GM21390 (cell line): ENCODE results near the gene BABAM2.

Experiments used
- ATAC-seq: cut with Tn5 transposase; IDR thresholded peaks from one replicate; pipeline ENCODE4 v1.9.1; 2021; ENCODE audit not compliant: unreplicated experiment

Gene BABAM2

GRCh38 chr2:28338831-28339321, 448.3 kb downstream of the BABAM2 start:
- ATAC-seq, result no peak

GRCh38 chr2:28339516-28340175, 449.1 kb downstream of the BABAM2 start:
- ATAC-seq, result no peak

- ATAC-seq, result no peak
Measured at GRCh38 chr2:28340312-28341202, 450.0 kb downstream of the BABAM2 start.

- no peak for ATAC-seq
Measured at GRCh38 chr2:28341208-28341891, 450.8 kb downstream of the BABAM2 start.

- ATAC-seq, result no peak
Measured at GRCh38 chr2:28342081-28342967, 451.8 kb downstream of the BABAM2 start.

DNA sequence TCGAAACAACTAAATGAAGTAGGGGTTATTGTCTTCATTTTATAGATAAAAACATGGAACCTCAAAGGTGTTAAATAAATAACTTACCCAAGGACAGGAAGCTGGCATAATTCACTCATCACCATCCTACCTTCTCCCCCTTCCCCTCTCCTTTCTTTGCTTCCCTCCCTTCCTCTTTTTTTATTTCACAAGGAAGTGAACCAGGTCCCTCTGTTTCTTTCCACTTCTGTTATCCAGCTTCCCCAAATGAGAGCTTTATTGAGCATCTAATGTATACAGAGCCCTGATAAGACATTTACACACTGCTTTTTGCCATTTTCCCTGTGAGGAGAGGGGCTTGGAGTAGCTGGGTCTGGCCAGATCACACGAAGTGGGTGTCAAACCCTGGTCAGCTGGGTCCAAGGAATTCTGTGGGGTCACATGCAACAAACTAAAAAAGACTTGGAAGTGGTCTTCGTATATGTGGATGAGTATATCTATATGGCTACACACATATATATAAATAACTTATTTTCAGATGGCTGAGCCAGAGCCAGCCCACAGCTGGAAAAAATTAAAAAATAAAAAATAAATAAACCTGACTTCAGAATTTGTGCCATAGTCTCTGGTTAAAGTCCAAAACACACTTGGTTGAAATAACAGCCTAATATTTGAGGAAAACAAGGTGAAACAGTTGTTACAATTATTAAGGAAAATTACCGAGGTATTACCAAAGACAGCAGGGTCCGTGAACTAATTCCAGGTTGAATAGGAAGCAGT, 452.8 kb downstream of the BABAM2 start:
- no peak for ATAC-seq

- no peak for ATAC-seq
Measured at GRCh38 chr2:28343971-28344715, 453.6 kb downstream of the BABAM2 start.

- no peak for ATAC-seq
Measured at GRCh38 chr2:28344756-28345373, 454.3 kb downstream of the BABAM2 start.

DNA sequence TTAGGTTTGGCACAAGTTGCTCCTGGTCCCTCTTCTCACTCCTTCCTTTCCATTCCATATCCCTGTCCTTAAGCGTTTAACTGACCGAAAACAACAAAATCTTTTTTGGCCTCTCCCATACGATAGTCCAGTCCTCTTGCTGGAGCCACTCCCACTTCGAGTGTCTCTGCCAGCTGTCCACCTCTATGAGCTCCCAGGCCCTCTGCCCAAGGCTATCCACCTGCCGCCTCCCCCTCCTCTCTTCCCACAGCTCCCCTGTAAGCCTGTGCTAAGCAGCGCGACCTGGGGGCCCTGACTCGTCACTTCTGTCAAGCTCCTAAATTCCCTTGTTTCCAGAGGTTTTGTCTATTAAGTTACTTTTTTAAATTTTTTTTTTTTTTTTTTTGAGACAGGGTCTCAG, 455.1 kb downstream of the BABAM2 start:
- ATAC-seq, result no peak

DNA sequence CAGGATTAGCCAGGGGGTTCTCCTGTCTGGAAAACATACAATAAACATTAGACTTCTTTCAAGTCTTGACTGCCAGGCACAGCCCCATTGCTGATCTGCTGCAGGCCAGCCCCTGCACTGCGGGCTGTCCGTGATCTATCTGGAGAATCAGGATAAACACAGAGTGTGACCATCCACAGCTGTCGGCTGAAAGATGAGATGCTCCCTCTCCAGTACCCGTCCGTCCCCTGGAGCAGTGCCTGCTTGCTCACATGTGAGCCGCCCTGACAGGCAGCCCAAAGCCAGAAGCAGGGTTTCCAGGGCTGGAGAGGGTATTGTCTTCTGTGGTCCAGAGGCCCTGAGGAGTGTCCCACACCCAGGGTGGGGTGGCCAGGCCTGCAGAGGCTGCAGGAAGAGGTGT, 456.1 kb downstream of the BABAM2 start:
- no peak for ATAC-seq

DNA sequence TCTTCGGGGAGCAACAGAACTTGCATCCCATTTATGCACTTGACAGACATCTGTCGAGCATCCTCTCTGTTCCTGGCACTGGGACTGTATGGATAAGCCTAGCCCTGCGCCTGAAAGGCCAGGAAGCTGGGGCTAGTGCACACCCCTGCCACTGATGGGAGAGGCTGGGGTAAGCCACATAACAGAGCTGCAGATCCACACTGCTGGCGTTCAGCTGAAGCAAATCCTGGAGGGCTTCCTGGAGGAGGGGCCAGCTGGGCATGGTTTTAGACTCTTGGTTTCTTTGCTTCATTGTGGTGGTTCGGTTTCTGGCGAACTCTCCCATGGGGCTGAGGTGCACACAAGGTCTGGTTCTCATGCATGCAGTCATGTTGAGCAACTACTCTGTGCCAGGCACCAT, 456.7 kb downstream of the BABAM2 start:
- ATAC-seq, result no peak

DNA sequence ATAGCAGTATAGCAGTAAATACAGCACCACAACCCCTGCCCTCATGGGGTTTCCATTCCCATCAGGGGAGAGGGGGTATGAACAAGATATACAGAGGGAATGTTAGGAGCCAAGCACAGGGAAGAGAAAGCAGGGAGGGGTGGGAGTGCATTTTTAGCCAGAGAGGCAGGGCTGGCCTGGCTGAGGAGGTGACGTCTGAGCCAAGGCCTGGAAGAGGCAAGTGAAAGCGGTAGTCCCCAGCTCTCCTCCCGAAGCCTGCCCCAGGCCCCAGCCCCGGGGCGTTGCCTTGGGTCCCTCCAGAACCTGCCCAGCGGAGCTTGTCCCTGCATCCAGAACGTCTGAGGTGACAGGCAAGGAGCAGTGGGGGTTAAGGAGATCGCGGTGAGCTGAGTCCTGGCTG, 457.1 kb downstream of the BABAM2 start:
- ATAC-seq, result no peak

- ATAC-seq, result no peak
Measured at GRCh38 chr2:28348149-28348567, 457.6 kb downstream of the BABAM2 start.

- no peak for ATAC-seq
Measured at GRCh38 chr2:28348921-28349320, 458.4 kb downstream of the BABAM2 start.

DNA sequence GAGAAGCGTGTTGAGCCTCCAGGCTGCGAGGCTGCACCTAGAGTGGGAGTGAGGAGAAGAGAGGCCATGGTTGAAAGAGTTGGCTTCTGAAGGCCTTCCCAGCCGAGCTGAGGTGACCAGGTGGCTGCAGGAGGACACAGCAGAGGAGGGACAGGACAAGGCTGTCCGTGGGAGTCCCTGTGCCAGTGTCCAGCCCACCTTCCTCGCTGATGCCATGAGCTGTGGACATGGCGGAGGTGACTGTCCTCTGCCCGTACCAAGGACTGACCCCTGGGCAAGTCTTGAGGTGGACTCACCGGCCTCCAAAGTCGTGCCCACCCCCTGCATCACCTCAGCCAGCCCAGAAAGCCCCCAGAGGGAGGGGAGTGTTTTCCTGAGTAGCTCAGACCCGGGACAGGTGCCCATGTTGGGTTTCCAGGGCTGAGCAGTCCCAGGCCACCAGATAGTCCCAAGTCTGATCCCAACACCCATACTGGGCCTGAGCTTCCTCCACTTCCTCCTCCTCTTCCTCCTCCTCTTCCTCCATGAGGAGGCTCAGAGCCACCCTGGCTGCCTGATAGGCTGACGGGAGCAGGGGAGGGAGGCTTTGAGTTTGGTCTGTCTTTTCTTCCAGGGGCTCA, 459.1 kb downstream of the BABAM2 start:
- ATAC-seq, result no peak

- no peak for ATAC-seq
Measured at GRCh38 chr2:28350196-28350595, 459.7 kb downstream of the BABAM2 start.

- no peak for ATAC-seq
Measured at GRCh38 chr2:28350791-28351285, 460.3 kb downstream of the BABAM2 start.

- ATAC-seq, result no peak
Measured at GRCh38 chr2:28351621-28352020, 461.1 kb downstream of the BABAM2 start.
